ENCODE results near the gene CADM1. TPM values are rescaled to one million over a fixed set of nuclear protein-coding genes. Genes with fewer than 3 reads are reported as not detected.

CADM1 gene
- total RNA-seq, 2 experiments from 2014 or later = 59.7 to 89.7 TPM

DNA sequence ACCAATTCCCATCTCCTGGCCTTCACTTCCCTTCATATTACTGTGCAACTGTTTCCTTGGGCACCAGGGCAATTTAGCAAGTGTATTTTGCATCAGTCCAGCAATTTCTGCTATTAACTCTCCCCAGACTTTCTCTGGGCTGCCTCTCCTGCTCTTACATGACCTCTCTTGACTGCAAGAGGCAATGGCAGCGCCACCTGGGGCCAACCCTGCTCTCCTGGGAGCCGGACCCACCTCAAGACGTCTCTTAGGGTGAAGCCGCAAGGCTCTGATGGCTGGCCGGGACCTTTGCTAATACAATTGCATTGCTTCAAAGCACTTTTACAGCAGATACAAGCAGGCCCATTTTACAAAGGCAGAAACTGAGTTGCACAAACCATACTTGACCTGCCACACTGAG lies 360.2 kb downstream of the CADM1 start:
- CTCF ChIA-PET (ENCODE audit: unreplicated experiment) = no interaction called here
- DNase-seq (ENCODE audit: low spot score) = no peak

DNA sequence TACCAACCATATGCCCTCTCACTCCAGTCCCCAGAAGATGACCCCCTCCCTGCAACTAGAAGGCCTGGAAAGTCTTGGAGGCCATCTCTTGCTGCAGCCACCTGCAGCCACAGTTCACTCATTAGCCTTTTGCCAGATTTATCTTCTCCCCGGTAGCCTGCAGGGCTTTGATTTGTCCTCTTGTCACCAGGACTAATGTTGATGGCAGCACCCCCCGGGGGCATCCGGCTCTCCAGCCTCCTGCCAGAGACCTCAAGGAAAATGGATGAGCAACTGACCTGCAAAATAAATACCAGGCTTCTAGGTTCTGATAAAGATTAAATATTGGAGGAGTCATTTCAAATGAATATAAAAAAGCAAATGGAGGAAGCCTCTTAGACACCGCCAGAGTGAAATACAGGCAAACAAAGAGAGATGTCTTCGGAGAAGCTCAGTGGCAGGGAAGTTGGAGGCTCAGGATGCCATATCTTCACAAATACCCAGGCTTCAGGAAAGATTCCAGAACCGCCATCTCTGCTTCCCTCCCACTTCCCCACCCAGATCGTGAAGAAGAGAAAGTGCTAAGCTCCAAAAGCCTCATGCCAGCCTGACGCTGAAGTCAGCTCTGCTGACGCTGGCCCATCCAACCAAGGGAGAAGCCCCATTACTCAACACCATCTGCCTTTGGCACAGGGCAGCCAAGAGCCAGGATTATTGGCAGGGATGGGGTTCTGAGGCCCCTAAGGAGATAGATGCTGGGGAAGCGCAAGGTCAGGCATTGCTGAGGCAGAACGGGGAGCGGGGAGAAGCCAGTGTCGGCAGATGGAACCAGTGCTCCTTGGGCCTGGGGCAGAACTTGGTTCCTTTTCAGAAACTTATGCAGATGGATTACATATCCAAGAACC lies 362.7 kb downstream of the CADM1 start:
- CTCF ChIA-PET (ENCODE audit: unreplicated experiment) = no interaction called here
- POLR2A ChIA-PET = no interaction called here

More for the DNA sequence above, 360.2 kb downstream of the CADM1 start:
- Histone ChIP-seq H3K4me2 (ENCODE audit: low read length) (no peak overlapping the region), H3K4me3 (ENCODE audit: low read depth, low read length, poor library complexity, severe bottlenecking) (no peak overlapping the region), H3K27ac (ENCODE audit: low read depth, low read length, poor library complexity, severe bottlenecking) (no peak overlapping the region), H3K79me2 (ENCODE audit: insufficient read depth, low read depth, low read length) (no peaks in the 10 kb centered on the region), H3K4me1 (ENCODE audit: insufficient read depth, low read length, poor library complexity, severe bottlenecking) (no peaks in the 10 kb centered on the region), H3K9me2 (ENCODE audit: insufficient read depth, low read length) (no peaks in the 10 kb centered on the region), H3K36me3 (ENCODE audit: insufficient read depth, low read length) (no peaks in the 10 kb centered on the region), H2AFZ (ENCODE audit: low read length) (no peak overlapping the region), H4K20me1 (ENCODE audit: insufficient read depth, low read length) (no peaks in the 10 kb centered on the region), H3K9me3 (ENCODE audit: low read length) (no peaks in the 10 kb centered on the region)
- POLR2A ChIA-PET = no interaction called here
- no TSS peak for BruUV-seq (replicated peaks)
- intact Hi-C loops (cut with micrococcal nuclease; ENCODE audit: unreplicated experiment) = no loop called here
- TF ChIP-seq, protein P1, sequence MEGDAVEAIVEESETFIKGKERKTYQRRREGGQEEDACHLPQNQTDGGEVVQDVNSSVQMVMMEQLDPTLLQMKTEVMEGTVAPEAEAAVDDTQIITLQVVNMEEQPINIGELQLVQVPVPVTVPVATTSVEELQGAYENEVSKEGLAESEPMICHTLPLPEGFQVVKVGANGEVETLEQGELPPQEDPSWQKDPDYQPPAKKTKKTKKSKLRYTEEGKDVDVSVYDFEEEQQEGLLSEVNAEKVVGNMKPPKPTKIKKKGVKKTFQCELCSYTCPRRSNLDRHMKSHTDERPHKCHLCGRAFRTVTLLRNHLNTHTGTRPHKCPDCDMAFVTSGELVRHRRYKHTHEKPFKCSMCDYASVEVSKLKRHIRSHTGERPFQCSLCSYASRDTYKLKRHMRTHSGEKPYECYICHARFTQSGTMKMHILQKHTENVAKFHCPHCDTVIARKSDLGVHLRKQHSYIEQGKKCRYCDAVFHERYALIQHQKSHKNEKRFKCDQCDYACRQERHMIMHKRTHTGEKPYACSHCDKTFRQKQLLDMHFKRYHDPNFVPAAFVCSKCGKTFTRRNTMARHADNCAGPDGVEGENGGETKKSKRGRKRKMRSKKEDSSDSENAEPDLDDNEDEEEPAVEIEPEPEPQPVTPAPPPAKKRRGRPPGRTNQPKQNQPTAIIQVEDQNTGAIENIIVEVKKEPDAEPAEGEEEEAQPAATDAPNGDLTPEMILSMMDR (conservative IDR thresholded peaks at IDR 0.05; ENCODE audit: low read length) = no peak
- no peak for TF ChIP-seq EZH2phosphoT487 (IDR thresholded peaks at IDR 0.05; ENCODE audit: borderline replicate concordance, low read depth, low read length)

More for the DNA sequence above, 362.7 kb downstream of the CADM1 start:
- TF ChIP-seq, protein P1 (conservative IDR thresholded peaks at IDR 0.05; ENCODE audit: low read length) = no peak
- TF ChIP-seq EZH2phosphoT487 (IDR thresholded peaks at IDR 0.05; ENCODE audit: borderline replicate concordance, low read depth, low read length) = no peak
- no peaks in the 10 kb centered on the region for H3K4me1 ChIP-seq (ENCODE audit: insufficient read depth, low read length, poor library complexity, severe bottlenecking)
- H3K4me3 ChIP-seq (ENCODE audit: low read depth, low read length, poor library complexity, severe bottlenecking) = no peak overlapping the region
- H3K27ac ChIP-seq (ENCODE audit: low read depth, low read length, poor library complexity, severe bottlenecking) = no peak overlapping the region
- H3K79me2 ChIP-seq (ENCODE audit: insufficient read depth, low read depth, low read length) = no peaks in the 10 kb centered on the region
- H3K9me3 ChIP-seq (ENCODE audit: low read length) = no peaks in the 10 kb centered on the region
- no peak for DNase-seq (ENCODE audit: low spot score)
- no peak overlapping the region for H3K4me2 ChIP-seq (ENCODE audit: low read length)
- H3K36me3 ChIP-seq (ENCODE audit: insufficient read depth, low read length) = no peaks in the 10 kb centered on the region
- intact Hi-C loops (cut with micrococcal nuclease; ENCODE audit: unreplicated experiment) = no loop called here
- no TSS peak for BruUV-seq (replicated peaks)
- H4K20me1 ChIP-seq (ENCODE audit: insufficient read depth, low read length) = no peaks in the 10 kb centered on the region
- H3K9me2 ChIP-seq (ENCODE audit: insufficient read depth, low read length) = no peaks in the 10 kb centered on the region
- H2AFZ ChIP-seq (ENCODE audit: low read length) = no peak overlapping the region
